GM12875 (cell line): ENCODE data around the gene SLC26A1.

Experiments used
- H3K4me3 ChIP-seq: one replicate; pipeline ENCODE4 v1.5.1; 2011; ENCODE audit warnings: low read depth, low read length, control low read depth
- CTCF ChIP-seq: IDR thresholded peaks from 2 replicates; pipeline ENCODE4 v1.5.1; 2011; ENCODE audit warnings: low read depth, mild to moderate bottlenecking, control low read depth, inconsistent platforms, low read length, moderate library complexity, borderline replicate concordance; ENCODE audit not compliant: insufficient read depth

The SLC26A1 gene

GRCh38 chr4:996030-996996 lies 3.1 kb upstream of the SLC26A1 start:
- no peak for TF ChIP-seq CTCF
- H3K4me3 ChIP-seq = no peak overlapping the region

- no peak overlapping the region for H3K4me3 ChIP-seq
- TF ChIP-seq CTCF = no peak
Observed at GRCh38 chr4:995311-996026, 2.3 kb upstream of the SLC26A1 start.

- H3K4me3 ChIP-seq = no peak overlapping the region
- TF ChIP-seq CTCF = no peak
Observed at GRCh38 chr4:992297-993110, 700 bp downstream of the SLC26A1 start.

GRCh38 chr4:991451-992296 lies 1.5 kb downstream of the SLC26A1 start:
- no peak for TF ChIP-seq CTCF
- H3K4me3 ChIP-seq = no peak overlapping the region

DNA sequence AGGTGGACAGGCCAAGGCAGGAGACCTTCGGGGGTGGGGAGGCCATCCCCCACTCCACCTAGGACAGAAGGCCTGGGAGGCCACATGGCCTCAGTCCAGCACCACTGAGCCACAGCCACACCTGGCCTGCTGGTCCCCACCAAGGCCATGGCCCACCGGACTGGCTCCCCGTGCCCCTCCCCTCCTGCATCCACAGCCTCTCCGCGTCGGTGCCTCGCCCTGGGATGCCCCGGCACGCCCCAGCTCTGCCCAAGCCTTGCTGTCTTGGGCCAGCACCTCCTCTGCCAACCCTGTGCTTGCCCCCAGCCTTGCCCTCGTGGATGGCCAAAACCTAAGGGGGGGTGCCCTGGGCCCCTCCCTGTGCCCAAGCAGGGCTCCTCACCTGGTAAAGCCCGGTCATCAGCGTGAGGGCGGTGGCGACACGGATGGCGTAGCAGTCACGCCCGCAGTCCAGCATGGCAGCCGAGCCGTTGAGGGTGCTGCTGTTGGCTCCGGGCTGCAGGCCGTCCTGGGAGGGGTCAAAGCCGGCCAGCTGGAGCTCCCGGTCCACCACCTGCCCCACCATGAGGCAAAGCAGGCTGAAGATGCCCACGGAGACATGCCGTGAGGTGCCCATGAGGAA lies 2.3 kb downstream of the SLC26A1 start:
- no peak for TF ChIP-seq CTCF
- H3K4me3 ChIP-seq = no peak overlapping the region
